Activated CD4-positive, alpha-beta T cell treated with anti-CD3 and anti-CD28 coated beads for 48 hours (primary cell): ENCODE measurements around the gene SEMA3F.

ENCODE experiments used
- DNase-seq: peaks from one replicate; pipeline ENCODE4 v3.0.0-alpha.2; 2020

SEMA3F gene

GRCh38 chr3:50132421-50133282 is 22.5 kb upstream of the SEMA3F start:
- DNase-seq = no peak

DNA sequence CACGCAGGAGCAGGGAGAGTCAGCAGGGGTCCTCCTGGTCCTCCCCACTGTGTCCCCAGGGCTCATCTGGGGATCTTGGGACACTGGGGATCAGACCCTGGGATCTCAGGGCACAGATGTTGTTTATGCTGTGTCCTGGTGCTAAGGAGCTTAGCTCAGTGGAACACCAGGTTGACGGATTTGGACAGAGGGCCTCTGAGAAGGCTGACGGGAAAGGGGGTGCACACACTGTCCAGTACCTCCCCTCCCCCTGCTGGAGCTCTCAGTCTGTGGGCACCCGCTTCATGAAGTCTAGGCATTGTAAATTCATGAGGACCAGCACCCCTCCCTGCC is 21.9 kb upstream of the SEMA3F start:
- DNase-seq = no peak

- DNase-seq = no peak
Observed at GRCh38 chr3:50134367-50134766, 20.8 kb upstream of the SEMA3F start.

DNA sequence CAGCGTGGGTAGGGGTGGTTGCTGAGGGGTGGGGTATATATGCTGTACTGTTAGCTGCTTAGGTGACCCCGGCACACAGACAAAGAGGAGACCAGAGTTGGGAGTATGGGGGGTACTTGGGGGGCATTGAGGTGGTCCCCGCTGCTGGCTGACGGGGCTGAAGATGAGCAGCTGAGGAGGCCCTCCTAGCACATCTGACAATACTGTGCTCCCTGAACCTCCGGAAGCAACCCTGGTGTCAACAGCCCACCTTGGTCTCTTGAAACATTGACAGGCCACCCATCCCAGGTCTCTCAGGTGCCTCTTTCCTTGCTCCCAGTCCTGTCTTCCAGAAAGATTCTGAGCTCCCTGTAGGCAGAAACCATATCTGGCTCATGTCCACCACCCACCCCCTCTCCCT is 19.2 kb upstream of the SEMA3F start:
- DNase-seq = no peak

- no peak for DNase-seq
Observed at GRCh38 chr3:50136714-50137405, 18.3 kb upstream of the SEMA3F start.

GRCh38 chr3:50137531-50137930 is 17.6 kb upstream of the SEMA3F start:
- DNase-seq = no peak

DNA sequence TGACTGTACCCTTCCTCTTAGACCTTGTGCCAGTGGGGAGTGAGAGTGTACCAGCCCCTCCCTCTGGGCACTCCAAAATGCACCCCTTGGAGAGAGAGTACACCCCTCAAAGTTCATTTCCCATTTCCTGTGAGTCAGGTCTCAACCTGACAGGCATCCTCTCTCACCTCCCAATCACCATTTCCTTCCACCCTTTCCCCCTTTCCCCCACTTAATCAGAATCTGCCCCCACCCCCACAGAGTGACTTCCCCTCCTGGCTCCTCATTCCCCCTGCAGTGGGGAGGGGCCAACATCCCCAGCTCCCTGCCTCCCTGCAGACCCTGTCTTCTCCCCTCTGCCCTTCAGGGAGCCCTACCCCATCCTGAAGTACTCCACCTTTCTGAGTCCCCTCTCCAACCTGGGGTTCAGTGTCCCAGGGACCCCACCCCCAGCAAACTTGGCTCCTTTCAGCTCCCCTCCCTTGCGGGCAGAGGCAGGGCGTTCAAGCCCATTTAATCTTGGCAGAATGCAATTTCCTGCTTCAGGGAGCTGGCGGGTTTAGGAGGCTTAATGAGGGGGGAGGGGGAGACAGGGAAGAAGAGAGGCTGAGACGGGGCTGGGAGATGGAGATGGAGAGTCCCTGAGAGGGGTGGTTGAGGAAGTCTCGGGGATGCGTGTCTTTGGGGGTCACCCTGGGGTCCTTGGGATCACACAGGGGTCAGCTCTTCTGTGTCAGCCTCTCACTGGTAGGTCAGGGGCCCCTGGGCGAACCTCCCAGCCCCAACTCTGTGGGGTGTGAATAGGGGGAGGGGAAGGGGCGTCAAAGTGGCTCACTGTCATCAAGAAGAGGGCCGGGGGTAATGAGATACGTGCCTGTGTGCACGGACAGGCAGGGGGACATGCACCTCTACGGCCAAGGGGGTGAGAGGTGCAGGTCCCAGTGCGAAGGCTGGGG is 16.6 kb upstream of the SEMA3F start:
- DNase-seq = no peak

DNA sequence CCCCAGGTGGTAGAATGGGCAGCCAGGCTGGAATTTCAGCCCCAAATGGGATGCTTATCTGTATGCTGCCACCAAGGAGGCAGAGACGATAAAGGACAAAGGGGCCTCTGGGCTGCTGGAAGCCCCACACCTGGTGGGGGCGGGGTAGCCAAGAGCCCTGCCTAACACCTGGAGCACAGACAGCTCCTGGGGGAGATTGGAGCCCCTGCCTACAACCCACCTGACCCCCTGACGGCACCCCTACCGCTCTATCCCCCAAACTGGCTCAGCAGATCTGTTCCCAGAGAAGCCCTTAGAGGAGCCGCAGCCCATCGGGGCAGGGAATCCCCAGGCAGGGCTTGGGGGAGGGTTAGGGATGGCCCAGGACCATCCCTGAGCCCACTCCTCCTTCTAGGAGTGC is 15.8 kb upstream of the SEMA3F start:
- no peak for DNase-seq

- DNase-seq = no peak
Observed at GRCh38 chr3:50139718-50140423, 15.3 kb upstream of the SEMA3F start.

DNA sequence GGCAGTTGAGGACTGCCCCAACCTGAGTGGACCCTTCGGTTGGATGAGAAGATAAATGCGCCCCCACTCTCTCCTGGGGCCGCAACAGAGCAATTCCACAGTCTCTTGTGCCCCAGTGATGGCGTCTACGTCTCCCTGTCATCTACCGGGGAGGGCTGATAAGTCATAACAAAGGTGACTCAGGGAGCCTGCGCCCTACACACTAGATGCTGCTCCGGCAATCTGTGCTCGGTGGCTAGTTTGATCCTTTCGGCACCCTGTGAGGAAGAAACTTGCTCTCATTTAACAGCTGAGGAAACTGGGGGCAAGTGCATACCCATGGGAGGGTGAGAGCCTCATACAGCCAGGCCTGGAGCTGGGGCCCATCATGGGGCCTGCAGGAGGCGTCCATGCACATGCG is 14.1 kb upstream of the SEMA3F start:
- no peak for DNase-seq

- DNase-seq = no peak
Observed at GRCh38 chr3:50146316-50146901, 8.7 kb upstream of the SEMA3F start.

DNA sequence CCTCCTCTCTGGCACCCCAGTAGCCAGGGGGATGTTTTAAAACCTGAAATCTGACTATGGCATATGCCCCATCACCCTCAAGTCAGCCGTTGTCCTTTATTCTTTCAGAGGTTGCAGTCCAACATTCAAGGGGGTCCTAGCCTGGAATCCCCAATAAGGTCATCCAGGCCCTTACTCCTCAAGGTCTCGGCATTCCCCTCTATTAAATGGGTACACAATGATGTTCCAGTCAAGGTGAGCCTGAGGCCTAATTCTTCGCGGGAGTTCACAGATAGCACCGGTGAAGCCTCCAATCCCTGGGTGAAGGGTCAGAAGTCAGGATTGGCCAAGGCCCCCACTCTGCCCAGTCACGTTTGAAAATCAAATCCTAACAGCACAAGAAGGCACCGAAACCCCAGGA is 8.1 kb upstream of the SEMA3F start:
- no peak for DNase-seq

DNA sequence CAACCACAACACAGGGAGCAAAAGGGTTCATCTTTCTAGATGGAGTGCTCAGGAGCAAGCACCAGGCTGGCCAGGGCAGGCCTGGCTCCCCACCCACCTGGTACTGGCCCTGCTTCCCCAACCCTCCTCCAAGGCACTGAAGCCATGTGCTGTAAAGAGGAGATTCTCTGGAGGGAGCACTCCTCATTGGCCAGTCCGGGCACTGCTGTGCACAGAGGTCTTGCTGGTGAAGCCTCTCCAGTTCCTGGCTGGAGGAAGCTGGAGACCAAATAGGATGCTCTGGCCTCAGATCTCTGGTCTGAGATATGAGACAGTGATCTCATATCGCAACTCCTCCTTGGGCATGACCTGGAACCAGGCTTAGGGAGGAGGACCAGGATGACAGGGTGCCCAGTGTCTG is 7.7 kb upstream of the SEMA3F start:
- DNase-seq = no peak

DNA sequence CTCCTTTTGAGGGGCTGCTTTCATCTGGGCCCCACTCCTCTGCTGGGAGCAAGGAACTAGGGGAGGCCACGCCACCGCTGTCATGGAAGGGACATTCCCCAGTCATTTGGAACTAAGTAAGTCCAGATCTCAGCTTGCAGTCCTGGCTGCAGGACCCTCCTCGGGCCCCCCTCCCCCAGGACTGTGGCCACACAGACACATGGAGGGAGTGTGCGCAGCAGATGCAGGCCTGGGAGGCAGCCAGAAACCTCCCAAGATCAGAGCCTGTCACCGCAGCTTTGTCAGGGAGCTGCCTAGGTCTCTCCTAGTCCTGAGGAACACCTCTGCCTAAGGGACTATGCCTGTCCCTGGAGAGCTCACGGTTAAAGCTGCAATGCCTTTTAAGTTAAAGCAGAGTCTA is 7.3 kb upstream of the SEMA3F start:
- DNase-seq = no peak

GRCh38 chr3:50150404-50150750 is 4.7 kb upstream of the SEMA3F start:
- no peak for DNase-seq

DNA sequence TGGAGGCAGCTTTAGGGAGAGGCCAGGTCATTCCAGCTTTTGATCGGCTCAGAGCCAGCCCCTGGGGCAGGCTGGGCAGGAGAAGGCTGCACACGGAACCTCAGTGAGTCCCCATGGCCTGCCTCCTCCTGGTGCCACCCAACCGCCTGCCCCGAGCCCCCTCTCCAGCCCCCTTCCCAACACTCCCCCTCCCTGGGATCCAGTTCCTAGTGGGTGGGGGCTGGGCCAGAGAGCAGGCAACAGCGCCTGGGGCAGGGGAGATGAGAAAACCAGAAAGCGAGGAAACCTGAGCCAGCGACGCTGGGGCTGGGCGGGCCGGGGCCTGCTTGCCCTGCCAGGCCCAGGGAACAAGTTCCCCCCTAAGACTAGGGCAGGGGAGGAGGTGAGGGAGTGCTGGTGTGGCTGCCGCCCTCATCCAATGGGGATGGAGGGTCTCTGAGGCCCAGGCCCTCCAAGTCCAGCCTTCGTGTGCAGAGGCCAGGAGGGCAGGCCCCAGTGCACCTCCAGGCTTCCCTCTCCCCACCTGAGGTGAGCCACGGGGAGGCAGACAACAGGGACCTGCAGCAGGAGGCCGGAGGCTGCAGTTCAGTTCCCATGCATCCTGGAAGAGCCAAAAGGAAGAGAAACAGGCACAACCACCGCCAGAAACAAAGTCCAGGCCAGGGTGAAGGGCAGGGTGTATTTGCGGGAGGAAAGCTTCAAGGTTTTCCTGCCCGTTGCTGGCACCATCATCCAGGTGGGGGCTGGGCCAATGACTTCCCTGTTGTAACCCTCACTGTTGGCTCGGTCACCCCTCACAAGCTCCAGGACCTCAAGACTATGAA is 4.0 kb upstream of the SEMA3F start:
- no peak for DNase-seq

GRCh38 chr3:50151728-50152127 is 3.4 kb upstream of the SEMA3F start:
- DNase-seq = no peak

DNA sequence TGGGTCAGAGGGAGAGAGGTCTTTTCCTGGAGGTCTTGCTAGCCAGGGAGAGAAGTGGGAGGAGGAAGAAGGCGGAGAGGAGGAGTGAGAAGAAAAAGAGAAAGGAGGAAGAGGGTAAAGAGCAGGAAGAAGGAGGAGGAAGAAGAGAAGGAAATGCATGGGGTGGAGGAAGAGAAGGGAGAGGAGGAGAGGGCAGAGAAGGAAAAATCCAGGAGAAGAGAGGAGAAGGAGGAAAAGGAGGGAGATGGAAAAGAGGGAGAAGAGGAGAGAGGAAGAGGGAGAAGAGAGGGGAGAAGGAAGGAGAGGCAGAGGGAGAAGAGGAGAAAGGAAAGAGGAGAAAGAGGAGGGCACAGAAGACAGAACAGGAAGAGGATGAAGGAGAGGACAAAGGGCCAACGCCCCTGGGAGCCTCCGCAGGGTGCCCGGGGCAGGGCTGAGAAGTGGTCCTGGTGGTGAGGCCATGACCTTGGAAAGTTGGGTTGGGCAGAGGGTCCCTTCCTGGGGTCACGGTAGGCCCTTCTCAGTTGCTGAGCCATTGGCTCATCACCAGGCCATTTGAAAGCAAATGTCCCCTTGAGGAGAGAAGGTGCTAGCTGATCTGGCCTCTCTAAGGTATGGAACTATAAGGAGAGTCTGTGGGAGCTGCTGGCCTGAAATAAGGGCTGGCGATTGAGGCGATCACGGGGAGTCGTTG is 1.2 kb upstream of the SEMA3F start:
- DNase-seq = no peak

GRCh38 chr3:50154476-50154839 is 666 bp upstream of the SEMA3F start:
- DNase-seq = no peak

- no peak for DNase-seq
Observed at GRCh38 chr3:50155491-50155878, 361 bp downstream of the SEMA3F start.

GRCh38 chr3:50155891-50156290 is 767 bp downstream of the SEMA3F start:
- DNase-seq = no peak
